Caki2 (cell line): ENCODE results near the gene ACTL7A. TPM values are rescaled to one million over a fixed set of nuclear protein-coding genes. Genes with fewer than 3 reads are reported as not detected.
"Not testable (repeated sequence)": the region's sequence is repeated elsewhere in the genome, so short reads cannot be mapped to it uniquely, and the experiment has no call there.

Experiments
- DNase-seq: peaks from one replicate; pipeline ENCODE4 v3.0.0-alpha.2; 2015; ENCODE audit warnings: low read depth
- in situ Hi-C: cut with HindIII; loops from 2 replicates; pipeline ENCODE4 v1.10.0; 2016; ENCODE audit warnings: low sequenced_read_pairs, low pct_unique_long_range_greater_than_20kb, mixed read lengths
- total RNA-seq: library from RNA; depleted of rRNA; stranded (reverse); fragments of >200 nt; shearing (Covaris generic); gene quantifications from 2 replicates; pipeline ENCODE4 v1.2.3, GENCODE V29; 2014; ENCODE audit warnings: low replicate concordance

ACTL7A gene
- total RNA-seq, 1 experiment from 2014 or later: not detected

GRCh38 chr9:108844856-108845255, 17.2 kb upstream of the ACTL7A start:
- DNase-seq: no peak
- in situ Hi-C loops: no loop called here

GRCh38 chr9:108845507-108845906, 16.6 kb upstream of the ACTL7A start:
- in situ Hi-C loops: no loop called here
- DNase-seq: no peak

GRCh38 chr9:108845947-108846346, 16.1 kb upstream of the ACTL7A start:
- in situ Hi-C loops: no loop called here
- no peak for DNase-seq

DNA sequence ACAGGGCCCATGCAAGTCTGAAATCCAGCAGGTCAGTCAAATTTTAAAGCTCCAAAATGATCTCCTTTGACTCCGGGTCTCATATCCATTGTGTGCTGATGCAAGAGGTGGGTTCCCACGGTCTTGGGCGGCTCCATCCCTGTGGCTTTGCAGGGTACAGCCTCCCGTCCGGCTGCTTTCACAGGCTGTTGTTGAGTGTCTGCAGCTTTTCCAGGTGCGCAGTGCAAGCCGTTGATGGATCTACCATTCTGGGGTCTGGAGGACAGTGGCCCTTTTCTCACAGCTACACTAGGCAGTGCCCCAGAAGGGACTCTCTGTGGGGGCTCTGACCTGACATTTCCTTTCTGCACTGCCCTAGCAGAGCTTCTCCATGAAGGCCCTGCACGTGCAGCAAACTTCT, 13.8 kb upstream of the ACTL7A start:
- in situ Hi-C loops: not testable (repeated sequence)

GRCh38 chr9:108850293-108850897, 11.7 kb upstream of the ACTL7A start:
- in situ Hi-C loops: no loop called here
- DNase-seq: peak; percentile 10

More for the DNA sequence above, 13.8 kb upstream of the ACTL7A start:
- not testable (repeated sequence) for DNase-seq

DNA sequence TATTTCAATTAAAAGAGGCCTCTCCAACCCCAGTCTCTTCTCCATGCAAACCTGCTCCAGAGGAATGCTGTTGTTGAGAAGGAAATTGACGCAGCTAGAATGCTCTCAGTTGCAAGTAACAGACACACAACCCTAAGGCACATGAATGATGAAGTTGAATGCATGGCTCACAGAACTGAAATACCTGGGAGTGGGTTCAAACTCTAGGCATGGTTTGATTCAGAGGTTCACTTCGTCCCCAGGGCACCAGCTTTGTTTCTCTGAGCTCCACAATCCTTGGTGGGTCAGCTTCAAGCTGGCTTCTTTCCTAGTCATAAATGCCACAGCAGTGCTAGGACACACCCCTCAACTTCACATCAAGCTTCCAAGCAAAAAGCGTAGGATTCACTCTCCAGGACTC, 10.9 kb upstream of the ACTL7A start:
- no peak for DNase-seq
- in situ Hi-C loops: no loop called here

- in situ Hi-C loops: no loop called here
- DNase-seq: no peak
Measured at GRCh38 chr9:108852079-108852478, 10.0 kb upstream of the ACTL7A start.

DNA sequence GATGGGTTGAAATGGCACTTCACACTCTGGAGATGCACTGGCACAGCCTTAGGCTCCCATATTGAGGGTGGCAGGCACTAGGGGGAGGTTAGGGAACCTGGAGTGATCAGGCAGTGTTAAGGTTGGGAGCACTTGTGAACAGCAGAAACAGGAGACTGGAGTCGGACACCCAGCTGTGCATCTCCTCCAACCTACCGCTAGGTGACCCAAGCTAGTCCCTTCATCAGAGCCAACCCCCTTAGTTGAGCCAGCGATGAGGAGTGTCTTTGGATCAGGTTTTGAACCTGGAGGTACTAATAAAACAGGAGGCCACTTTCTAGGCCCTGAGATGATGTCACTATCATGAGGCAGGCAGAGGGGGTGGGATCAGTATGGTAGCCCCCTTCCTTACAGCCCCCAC, 8.0 kb upstream of the ACTL7A start:
- no peak for DNase-seq
- in situ Hi-C loops: no loop called here

GRCh38 chr9:108854641-108855528, 7.2 kb upstream of the ACTL7A start:
- DNase-seq: no peak
- in situ Hi-C loops: no loop called here

- in situ Hi-C loops: no loop called here
Measured at GRCh38 chr9:108855529-108855886, 6.6 kb upstream of the ACTL7A start.

GRCh38 chr9:108855888-108856287, 6.2 kb upstream of the ACTL7A start, which contains the start of gene ACTL7B:
TSS of gene ACTL7B (minus strand) at chr9:108855986. CDS start at chr9:108855930, 56 bp downstream.
- DNase-seq: no peak
- in situ Hi-C loops: no loop called here

More at GRCh38 chr9:108855529-108855886, 6.6 kb upstream of the ACTL7A start:
- no peak for DNase-seq

DNA sequence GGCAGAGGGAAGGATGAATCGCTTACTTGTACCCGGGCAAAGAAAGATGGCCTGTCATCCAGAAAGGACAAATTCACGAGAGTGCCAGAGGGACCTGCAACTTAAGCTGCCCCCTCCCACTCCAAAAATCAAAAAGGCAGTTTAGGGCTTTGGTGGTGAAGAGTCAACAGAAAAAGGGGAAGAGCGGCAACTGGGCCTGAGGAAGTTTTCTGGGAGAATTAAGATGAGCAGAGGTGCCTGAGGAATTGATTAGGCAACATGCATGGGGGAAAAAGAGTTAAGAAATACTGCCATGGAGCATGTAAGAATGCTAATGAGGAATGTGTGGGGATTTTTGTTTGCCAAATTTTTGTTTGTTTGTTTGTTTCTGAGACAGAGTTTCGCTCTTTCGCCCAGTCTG, 4.5 kb upstream of the ACTL7A start:
- in situ Hi-C loops: no loop called here
- no peak for DNase-seq

DNA sequence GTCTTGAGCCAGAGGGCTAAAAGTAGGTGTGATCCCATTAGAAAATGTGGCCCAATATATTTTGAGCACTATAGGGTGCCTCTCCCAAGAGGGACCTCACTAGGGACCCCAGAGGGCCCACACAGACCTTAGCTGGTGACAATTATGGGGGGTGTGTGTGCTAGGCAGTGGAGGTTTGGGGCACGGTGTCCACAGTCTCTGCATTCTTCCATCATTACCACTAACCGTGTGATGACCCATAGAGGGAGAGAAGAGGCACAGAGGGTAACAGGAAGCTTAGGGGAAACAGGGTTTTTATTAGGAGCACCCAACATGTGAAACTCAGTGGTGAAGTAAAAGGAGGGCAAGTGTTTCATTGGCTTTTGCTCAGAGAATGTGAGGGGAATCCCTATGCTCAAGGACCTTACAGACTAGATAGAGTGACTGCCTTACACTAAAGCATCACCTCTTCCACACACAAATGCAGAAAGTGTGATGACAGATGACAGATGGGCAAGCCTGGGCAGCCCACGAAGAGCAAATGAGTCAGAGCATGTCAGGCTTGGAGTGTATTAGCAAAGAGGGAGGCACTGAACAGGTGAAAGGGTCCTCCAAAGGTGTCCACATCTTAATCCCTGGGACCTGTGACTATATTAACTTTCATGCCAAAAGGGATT, 2.5 kb upstream of the ACTL7A start:
- no peak for DNase-seq
- in situ Hi-C loops: no loop called here

- in situ Hi-C loops: no loop called here
- no peak for DNase-seq
Measured at GRCh38 chr9:108860354-108860753, 1.7 kb upstream of the ACTL7A start.

- in situ Hi-C loops: no loop called here
- DNase-seq: no peak
Measured at GRCh38 chr9:108860764-108861163, 1.3 kb upstream of the ACTL7A start.

DNA sequence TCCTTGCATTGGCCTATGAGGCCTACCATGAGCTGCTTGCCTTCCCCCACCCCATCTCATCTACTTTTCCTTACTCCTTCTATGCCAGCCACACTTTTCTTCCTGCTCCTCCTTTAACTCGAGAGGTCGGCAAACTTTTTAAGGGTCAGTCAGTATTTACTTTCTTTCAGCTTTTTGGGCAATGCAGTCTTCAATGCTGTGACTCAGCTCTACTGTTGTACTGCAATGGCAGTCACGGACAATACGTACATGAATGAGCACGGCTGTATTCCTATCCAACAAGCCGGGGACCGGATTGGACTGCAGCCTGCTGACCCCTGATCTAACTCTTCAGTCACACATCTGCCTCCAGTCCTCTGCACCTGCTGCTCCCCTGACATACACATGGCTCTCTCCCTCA, 602 bp upstream of the ACTL7A start:
- in situ Hi-C loops: no loop called here
- DNase-seq: no peak

GRCh38 chr9:108863891-108864290, 1.8 kb downstream of the ACTL7A start:
- in situ Hi-C loops: no loop called here
- DNase-seq: no peak

GRCh38 chr9:108864446-108864845, 2.4 kb downstream of the ACTL7A start:
- in situ Hi-C loops: no loop called here

GRCh38 chr9:108865037-108865436, 3.0 kb downstream of the ACTL7A start:
- in situ Hi-C loops: no loop called here
- no peak for DNase-seq

More at GRCh38 chr9:108864446-108864845, 2.4 kb downstream of the ACTL7A start:
- no peak for DNase-seq
